ENCODE data around the gene CAST.

Gene CAST

DNA sequence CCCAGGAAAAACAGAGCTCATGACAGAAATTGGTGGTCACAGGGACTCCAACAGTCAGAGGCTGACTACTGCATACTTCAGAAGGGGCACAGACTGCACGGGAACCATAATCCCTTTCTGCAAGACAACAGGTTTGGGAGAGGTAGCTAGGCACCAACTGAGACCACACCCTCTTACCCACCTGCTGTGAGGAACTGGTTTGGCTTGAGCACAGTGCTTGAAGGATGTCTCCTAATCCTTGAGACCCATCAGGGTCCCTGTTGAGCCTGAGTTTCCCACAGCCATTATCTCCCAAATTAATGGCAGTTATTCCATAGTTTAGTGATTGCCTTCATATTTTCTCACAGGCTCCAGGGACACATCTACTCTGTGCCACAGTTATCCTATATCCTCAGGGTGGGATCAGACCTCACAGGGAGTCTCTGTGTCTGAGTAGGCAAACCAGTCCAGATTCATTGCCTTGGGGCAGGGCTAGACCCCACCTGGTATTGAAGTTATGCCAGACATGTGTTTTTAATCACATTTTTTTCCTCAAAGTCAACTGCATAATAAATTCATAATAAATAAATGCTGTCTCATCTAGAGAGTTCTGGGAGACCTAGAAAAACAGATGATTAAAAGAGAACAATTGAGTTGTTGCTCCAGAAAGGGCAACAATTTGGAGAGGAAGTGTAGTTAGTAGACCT is 9.3 kb upstream of the CAST start:
- no peak for DNase-seq
- TF ChIP-seq POLR2A (IDR thresholded peaks at IDR 0.05; ENCODE audit: low read length) (no peak), GATA1 (IDR thresholded peaks at IDR 0.05; ENCODE audit: low read depth, low read length) (no peak)

DNA sequence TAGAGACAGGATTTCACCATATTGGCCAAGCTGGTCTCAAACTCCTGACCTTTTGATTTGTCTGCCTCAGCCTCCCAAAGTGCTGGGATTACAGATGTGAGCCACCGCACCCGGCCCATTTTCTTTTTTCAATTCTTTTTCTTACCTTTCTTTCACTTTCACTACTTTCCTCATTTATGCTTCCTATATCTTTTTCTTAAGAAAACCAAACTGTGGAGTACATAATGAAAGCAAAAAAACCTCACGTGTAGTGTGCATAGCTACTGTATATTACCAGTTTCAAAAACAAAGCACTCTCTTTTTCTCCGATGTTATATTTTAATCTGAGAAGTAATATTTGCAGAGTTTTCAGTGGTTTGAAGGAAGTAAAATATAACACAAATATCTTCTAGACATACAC is 8.0 kb upstream of the CAST start:
- no peak for DNase-seq
- no peak for TF ChIP-seq POLR2A (IDR thresholded peaks at IDR 0.05; ENCODE audit: low read length)
- no peak for TF ChIP-seq GATA1 (IDR thresholded peaks at IDR 0.05; ENCODE audit: low read depth, low read length)

DNA sequence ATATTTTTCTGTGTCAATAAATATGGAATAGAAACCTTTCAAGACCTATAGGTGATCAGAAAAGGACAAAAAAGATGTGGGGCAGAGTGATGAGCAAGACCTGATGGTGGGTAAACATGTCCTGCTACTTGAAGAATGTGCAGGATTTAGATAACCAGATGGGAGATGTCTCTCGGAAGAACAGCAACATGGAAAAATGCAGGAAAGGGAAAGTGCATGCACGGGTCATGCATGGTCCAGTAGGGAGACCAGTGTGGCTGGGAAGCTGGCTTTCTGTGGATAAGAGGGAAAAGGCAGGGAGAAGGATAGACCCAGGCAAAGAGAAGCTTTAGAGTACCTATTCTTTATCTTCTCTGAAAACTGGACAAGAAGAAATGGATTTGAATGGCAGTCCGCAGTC is 7.1 kb upstream of the CAST start:
- TF ChIP-seq GATA1 (IDR thresholded peaks at IDR 0.05; ENCODE audit: low read depth, low read length) (no peak), POLR2A (IDR thresholded peaks at IDR 0.05; ENCODE audit: low read length) (no peak)
- DNase-seq: no peak

DNA sequence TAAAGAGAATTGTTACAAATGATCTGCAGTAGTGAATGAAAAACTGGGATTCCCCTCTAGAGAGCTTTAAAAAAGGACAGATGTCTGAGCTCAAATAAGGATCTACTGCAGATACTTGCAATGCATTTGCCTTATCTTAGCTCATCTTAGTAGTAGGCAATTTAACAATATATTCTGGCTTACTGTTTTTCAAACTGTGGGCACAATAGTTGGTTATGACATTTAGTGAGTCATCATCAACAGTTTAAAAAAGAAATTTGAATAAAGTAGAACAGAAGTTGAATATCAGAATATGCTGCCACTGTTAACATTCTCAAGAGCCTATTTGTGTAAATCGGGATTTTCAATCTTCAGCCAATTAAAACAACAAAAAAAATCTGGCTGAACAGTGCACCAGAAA is 6.7 kb upstream of the CAST start:
- TF ChIP-seq POLR2A (IDR thresholded peaks at IDR 0.05; ENCODE audit: low read length): no peak
- TF ChIP-seq GATA1 (IDR thresholded peaks at IDR 0.05; ENCODE audit: low read depth, low read length): no peak
- DNase-seq: no peak

- peak; percentile 27 to 56 for DNase-seq
- TF ChIP-seq POLR2A (IDR thresholded peaks at IDR 0.05; ENCODE audit: low read length) (no peak), GATA1 (IDR thresholded peaks at IDR 0.05; ENCODE audit: low read depth, low read length) (no peak)
Measured at GRCh38 chr5:96657068-96657467, 5.1 kb upstream of the CAST start.

DNA sequence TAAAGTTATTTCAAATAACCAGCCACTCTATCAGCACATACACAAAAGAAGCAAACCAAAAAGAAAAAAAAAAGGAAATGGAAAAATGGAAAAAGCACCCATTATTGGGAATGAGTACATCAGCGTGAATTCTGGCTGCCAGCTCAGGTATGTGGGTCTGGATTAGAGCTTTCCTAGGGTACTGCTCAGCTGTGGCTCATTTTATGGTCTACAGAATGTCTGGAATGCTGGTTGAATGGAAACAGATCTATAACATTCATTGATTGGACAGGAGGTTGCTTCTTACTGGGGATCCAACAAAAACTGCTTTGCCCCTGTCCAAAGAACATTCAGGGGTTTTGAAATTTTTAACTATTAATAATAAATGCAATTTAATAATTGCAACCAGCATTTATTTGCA is 3.9 kb upstream of the CAST start:
- no peak for DNase-seq
- TF ChIP-seq GATA1 (IDR thresholded peaks at IDR 0.05; ENCODE audit: low read depth, low read length) (no peak), POLR2A (IDR thresholded peaks at IDR 0.05; ENCODE audit: low read length) (no peak)

DNA sequence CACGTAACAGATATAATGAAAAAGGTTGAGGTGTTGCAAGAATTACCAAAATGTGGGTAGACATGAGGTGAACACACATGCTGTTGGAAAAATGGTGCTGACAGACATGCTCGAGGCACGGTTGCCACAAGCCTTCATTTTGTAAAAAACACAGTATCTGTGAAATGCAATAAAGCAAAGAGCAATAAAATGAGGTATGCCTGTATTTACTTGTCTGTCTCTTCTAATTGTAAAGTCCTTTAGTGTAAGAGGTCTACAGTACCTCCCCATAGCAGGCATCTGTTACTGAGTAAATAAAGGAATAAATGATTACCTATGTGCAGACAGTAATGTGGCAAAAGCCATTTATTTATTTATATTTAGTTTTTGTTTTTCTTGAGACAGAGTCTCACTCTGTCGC is 3.0 kb upstream of the CAST start:
- no peak for DNase-seq
- TF ChIP-seq GATA1 (IDR thresholded peaks at IDR 0.05; ENCODE audit: low read depth, low read length): no peak
- no peak for TF ChIP-seq POLR2A (IDR thresholded peaks at IDR 0.05; ENCODE audit: low read length)

GRCh38 chr5:96660971-96661854 is 963 bp upstream of the CAST start:
- DNase-seq: peak in 1 of 2 experiments; percentile 41
- no peak for TF ChIP-seq GATA1 (IDR thresholded peaks at IDR 0.05; ENCODE audit: low read depth, low read length)
- no peak for TF ChIP-seq POLR2A (IDR thresholded peaks at IDR 0.05; ENCODE audit: low read length)

DNA sequence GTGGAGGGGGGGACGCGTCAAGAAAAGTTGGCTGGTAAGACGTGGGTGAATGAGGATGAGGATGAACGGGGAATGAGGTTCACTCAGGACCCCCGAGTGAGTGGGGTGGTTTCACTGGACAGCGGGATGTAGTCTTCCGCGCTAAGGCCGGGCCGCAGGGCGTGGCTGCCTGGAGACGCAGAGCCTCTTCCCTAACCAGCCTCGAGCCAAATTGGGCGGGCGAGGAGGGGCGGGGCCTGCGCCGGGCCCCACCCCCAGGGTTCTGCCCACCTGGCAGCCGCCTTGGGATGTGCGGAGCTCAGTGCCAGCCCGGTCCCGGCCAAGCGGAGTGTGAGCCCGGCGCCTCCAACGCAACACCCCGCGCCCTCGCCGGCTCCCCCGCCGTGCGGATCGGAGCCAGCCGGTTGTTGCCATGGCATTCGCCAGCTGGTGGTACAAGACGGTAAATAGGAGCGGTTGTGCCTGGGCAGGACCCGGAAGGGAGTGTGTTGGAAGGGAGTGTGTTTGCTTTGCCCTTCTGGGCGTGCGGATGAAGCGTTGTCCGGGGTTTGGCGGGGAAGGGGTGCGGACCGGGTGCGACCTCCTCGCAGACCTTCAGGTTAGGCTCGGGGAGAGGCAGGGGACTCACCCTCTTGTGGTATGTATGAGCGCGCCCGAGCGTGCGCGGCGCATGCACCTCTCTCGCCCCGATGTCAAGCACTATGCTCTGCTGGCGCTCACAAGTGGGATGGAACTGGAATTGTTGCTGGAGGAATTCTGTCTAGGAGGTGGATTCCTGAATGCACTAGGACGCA is 746 bp downstream of the CAST start:
- DNase-seq: peak; percentile 60 to 79
- TF ChIP-seq GATA1 (IDR thresholded peaks at IDR 0.05; ENCODE audit: low read depth, low read length) (no peak), POLR2A (IDR thresholded peaks at IDR 0.05; ENCODE audit: low read length) (no peak)

GRCh38 chr5:96663608-96664007 is 1.4 kb downstream of the CAST start:
- DNase-seq: no peak
- TF ChIP-seq GATA1 (IDR thresholded peaks at IDR 0.05; ENCODE audit: low read depth, low read length) (no peak), POLR2A (IDR thresholded peaks at IDR 0.05; ENCODE audit: low read length) (no peak)

DNA sequence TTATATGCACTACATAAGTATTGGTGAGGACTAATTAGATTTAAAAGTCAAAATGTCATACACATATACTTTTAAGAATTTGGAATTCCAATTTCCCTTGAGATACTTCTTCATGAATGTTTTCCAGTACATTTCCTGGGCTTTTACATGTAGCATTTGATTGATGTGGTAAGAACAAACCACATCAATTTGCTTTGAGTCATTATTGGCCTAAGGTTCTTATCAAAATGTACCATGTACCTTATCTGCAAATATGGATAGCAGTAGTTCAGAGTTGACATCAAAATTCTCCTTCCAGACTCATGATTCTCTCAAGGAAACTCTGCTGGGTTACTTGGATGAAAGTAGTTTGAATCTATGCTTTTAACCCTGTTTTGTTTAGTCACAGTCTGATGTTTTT is 2.5 kb downstream of the CAST start:
- peak; percentile 20 to 50 for DNase-seq
- TF ChIP-seq POLR2A (IDR thresholded peaks at IDR 0.05; ENCODE audit: low read length) (no peak), GATA1 (IDR thresholded peaks at IDR 0.05; ENCODE audit: low read depth, low read length) (no peak)

GRCh38 chr5:96668725-96669124 is 6.5 kb downstream of the CAST start:
- TF ChIP-seq POLR2A (IDR thresholded peaks at IDR 0.05; ENCODE audit: low read length): no peak
- TF ChIP-seq GATA1 (IDR thresholded peaks at IDR 0.05; ENCODE audit: low read depth, low read length): no peak
- no peak for DNase-seq

- TF ChIP-seq GATA1 (IDR thresholded peaks at IDR 0.05; ENCODE audit: low read depth, low read length) (no peak), POLR2A (IDR thresholded peaks at IDR 0.05; ENCODE audit: low read length) (no peak)
- no peak for DNase-seq
Measured at GRCh38 chr5:96669909-96670308, 7.7 kb downstream of the CAST start.

- TF ChIP-seq GATA1 (IDR thresholded peaks at IDR 0.05; ENCODE audit: low read depth, low read length): no peak
- TF ChIP-seq POLR2A (IDR thresholded peaks at IDR 0.05; ENCODE audit: low read length): no peak
- no peak for DNase-seq
Measured at GRCh38 chr5:96671441-96671840, 9.3 kb downstream of the CAST start.

All from erythroblast (primary cell).